ENCODE data around the gene ZNF827.

Gene ZNF827

DNA sequence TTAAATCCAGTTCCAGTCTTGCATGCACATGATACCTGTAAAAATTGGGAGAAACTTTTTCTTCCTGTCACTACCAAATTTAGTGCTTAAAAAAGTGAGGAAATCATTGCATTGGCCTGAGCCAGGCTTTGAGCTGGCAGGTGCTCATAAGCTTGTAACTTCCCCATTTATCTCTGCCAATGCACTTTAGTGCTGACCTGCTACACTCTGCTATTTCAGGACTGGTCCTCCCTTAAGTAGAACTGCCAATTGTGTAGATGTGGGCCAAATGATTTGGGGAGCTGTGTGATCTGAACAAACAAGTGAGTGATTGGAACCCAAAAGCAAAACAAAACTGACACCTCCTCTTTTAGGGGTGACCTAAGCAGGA lies 51.8 kb downstream of the ZNF827 start:
- in situ Hi-C loops (cut with HindIII; ENCODE audit: low sequenced_read_pairs), result no loop called here
- DNase-seq (ENCODE audit: low read depth, low spot score), result no peak
- TF ChIP-seq, protein P1, sequence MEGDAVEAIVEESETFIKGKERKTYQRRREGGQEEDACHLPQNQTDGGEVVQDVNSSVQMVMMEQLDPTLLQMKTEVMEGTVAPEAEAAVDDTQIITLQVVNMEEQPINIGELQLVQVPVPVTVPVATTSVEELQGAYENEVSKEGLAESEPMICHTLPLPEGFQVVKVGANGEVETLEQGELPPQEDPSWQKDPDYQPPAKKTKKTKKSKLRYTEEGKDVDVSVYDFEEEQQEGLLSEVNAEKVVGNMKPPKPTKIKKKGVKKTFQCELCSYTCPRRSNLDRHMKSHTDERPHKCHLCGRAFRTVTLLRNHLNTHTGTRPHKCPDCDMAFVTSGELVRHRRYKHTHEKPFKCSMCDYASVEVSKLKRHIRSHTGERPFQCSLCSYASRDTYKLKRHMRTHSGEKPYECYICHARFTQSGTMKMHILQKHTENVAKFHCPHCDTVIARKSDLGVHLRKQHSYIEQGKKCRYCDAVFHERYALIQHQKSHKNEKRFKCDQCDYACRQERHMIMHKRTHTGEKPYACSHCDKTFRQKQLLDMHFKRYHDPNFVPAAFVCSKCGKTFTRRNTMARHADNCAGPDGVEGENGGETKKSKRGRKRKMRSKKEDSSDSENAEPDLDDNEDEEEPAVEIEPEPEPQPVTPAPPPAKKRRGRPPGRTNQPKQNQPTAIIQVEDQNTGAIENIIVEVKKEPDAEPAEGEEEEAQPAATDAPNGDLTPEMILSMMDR (IDR thresholded peaks at IDR 0.05; ENCODE audit: low read depth, low read length), result no peak
- H3K4me3 ChIP-seq (ENCODE audit: low read depth, low read length), result no peak overlapping the region

DNA sequence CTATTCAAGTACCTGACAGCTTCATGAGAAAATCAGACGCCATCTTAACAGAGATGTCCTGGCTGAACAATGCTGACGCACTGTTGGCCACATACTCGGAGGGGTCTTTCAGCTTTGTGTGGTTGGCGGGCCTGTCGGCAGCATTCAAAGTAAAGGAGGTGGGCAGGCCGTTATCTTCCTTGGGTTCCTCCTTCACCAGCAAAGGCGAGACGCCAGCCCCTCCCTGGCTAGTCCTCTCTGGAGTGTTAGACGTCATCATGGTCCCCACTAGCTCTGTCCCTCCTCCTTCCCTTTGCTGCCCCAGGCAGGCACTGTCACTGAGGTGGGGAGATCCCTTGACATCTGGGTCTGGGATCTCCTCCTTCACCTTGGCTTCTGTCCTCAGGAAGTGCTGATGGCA lies 53.0 kb downstream of the ZNF827 start:
- TF ChIP-seq, protein P1 (IDR thresholded peaks at IDR 0.05; ENCODE audit: low read depth, low read length), result no peak
- in situ Hi-C loops (cut with HindIII; ENCODE audit: low sequenced_read_pairs), result no loop called here
- no peak for DNase-seq (ENCODE audit: low read depth, low spot score)
- no peak overlapping the region for H3K4me3 ChIP-seq (ENCODE audit: low read depth, low read length)

DNA sequence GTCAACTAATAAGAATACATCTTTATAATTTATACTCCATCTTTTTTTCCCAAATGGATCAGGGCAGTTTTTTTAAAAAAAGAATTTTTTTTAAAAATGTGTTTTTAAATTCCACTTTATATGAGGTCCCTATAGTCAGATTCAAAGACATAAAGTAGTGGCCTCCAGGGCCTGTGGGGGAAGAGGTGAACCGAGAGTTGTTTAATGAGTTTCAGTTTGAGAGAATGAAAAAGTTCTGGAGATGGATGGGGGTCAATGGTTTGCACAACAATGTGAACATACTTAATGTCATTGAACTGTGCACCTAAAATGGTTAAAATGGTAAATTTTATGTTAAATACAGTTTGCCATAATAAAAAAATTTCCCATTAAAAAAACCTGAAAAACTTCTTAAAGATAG lies 53.8 kb downstream of the ZNF827 start:
- H3K4me3 ChIP-seq (ENCODE audit: low read depth, low read length), result no peak overlapping the region
- TF ChIP-seq, protein P1 (IDR thresholded peaks at IDR 0.05; ENCODE audit: low read depth, low read length), result no peak
- in situ Hi-C loops (cut with HindIII; ENCODE audit: low sequenced_read_pairs), result no loop called here
- no peak for DNase-seq (ENCODE audit: low read depth, low spot score)

DNA sequence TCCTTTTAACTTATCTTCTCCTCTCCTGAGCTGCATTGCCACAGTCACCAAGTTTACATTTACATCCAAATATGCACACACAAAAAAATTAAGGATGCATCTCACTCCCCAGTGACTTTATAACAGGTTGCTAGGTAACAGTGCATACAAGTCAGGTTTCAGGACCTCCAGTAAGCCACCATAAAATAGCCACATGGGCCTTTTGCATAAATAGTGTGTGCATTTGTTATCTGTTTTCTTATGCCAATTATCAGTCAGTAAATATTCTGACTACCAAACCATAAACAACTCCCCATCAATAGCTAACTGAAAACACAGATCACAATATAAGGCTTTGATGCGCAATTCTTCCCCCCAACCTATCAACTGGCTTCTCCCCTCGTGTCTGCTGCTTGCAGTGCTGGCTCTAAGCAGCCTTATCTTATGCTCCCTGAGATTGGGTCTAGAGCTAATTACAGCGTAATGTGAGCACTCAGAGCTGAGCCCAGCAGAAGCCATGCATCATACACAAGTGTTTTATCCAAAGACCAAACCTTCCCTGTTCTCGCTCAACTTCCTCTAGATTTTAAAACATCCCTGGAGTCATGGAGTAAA lies 55.4 kb downstream of the ZNF827 start:
- TF ChIP-seq, protein P1 (IDR thresholded peaks at IDR 0.05; ENCODE audit: low read depth, low read length), result no peak
- no peak overlapping the region for H3K4me3 ChIP-seq (ENCODE audit: low read depth, low read length)
- DNase-seq (ENCODE audit: low read depth, low spot score), result no peak
- in situ Hi-C loops (cut with HindIII; ENCODE audit: low sequenced_read_pairs), result no loop called here

DNA sequence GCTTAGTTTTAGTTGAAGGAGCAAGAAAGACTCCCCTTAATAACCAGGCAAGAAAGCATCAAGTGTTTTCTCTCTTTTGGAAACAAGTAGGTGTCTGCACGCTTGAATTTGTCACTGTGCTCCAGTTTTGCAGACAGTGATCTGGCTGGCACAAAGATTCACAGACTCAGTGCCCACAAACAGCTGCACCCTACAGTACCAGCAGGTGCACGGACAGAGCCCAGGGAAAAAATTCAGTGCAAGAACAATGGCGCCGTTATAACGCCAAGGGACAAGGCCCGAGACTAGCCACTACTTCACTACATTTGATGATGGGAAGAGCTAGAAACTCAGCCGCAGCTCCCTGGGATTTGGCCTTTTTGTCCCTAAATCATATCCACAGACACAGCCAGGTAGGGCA lies 56.0 kb downstream of the ZNF827 start:
- H3K4me3 ChIP-seq (ENCODE audit: low read depth, low read length), result no peak overlapping the region
- DNase-seq (ENCODE audit: low read depth, low spot score), result no peak
- in situ Hi-C loops (cut with HindIII; ENCODE audit: low sequenced_read_pairs), result no loop called here
- TF ChIP-seq, protein P1 (IDR thresholded peaks at IDR 0.05; ENCODE audit: low read depth, low read length), result no peak

DNA sequence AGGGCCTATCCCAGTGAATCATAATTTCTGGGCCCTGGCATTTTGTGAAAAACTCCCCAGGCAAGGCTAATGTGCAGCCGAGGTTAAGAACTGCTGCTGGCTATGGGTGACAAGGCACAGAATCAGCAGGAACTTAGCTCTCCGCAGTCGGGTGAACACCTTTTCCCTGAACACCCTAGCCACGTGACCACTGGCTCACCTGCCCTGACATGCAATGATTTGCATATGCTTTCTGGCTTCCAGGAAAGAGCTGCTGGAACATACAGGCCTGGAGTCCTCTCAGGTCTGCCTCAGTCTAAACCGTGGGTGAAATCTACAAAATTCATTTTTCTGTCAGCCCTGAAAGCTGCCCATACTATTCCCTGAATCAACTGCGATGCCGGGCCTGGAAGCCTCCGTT lies 56.6 kb downstream of the ZNF827 start:
- TF ChIP-seq, protein P1 (IDR thresholded peaks at IDR 0.05; ENCODE audit: low read depth, low read length), result no peak
- in situ Hi-C loops (cut with HindIII; ENCODE audit: low sequenced_read_pairs), result no loop called here
- no peak for DNase-seq (ENCODE audit: low read depth, low spot score)
- no peak overlapping the region for H3K4me3 ChIP-seq (ENCODE audit: low read depth, low read length)

DNA sequence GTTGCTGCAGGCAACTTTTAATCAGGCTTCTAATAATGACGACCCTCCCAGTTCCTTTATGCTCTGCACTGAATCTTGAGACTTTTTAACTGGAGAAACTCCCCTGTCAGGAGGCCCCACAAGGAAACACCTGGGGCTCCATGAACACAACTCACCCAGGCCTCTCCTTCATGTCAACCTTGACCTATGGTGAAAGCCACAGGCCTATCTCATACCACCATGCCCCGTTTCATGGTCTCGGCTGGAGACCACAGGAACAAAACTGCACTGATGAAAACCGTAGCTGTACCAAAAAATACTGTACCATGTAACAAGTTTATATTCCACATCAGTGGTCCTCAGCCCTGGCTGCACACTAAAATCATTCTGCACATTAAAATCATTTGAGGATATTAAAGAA lies 57.0 kb downstream of the ZNF827 start:
- TF ChIP-seq, protein P1 (IDR thresholded peaks at IDR 0.05; ENCODE audit: low read depth, low read length), result no peak
- DNase-seq (ENCODE audit: low read depth, low spot score), result no peak
- H3K4me3 ChIP-seq (ENCODE audit: low read depth, low read length), result no peak overlapping the region
- in situ Hi-C loops (cut with HindIII; ENCODE audit: low sequenced_read_pairs), result no loop called here
